HepG2 (cell line): Measurements from ENCODE around the gene TCEA3. TPM values are rescaled to one million over a fixed set of nuclear protein-coding genes. Genes with fewer than 3 reads are reported as not detected.

Experiments used
- AGO2 ChIP-seq: fragments of 200-400 bp; formaldehyde crosslinking; optimal IDR thresholded peaks from 2 replicates; pipeline ENCODE3; 2017; ENCODE audit warnings: mild to moderate bottlenecking, low read depth, low read length, moderate library complexity
- CBX1 ChIP-seq: IDR thresholded peaks from one replicate; pipeline ENCODE4 v1.6.1; 2016; ENCODE audit warnings: antibody characterized with exemption, low read depth
- CCAR2 ChIP-seq: fragments of 200-400 bp; formaldehyde crosslinking; optimal IDR thresholded peaks from 2 replicates; pipeline ENCODE3; 2018; ENCODE audit warnings: low read depth, mild to moderate bottlenecking, low read length, moderate library complexity
- CEBPZ ChIP-seq: IDR thresholded peaks from 2 replicates; pipeline ENCODE4 v1.6.1; 2012; ENCODE audit warnings: low read length, improper control_type of control experiment
- ETV6 ChIP-seq: sonication (generic); formaldehyde crosslinking; conservative IDR thresholded peaks from 2 replicates; pipeline ENCODE4 v1.4.0; 2020; ENCODE audit warnings: missing genetic modification reagents
- HCFC1 ChIP-seq: fragments of 150-350 bp; IDR thresholded peaks from 2 replicates; pipeline ENCODE4 v1.6.1; 2014; ENCODE audit warnings: low read depth, low read length
- HHEX ChIP-seq: IDR thresholded peaks from 2 replicates; pipeline ENCODE4 v1.6.1; 2016; ENCODE audit warnings: control low read depth
- MTERF4 ChIP-seq: sonication (generic); formaldehyde crosslinking; IDR thresholded peaks from 2 replicates; pipeline ENCODE4 v1.8.0; 2023; ENCODE audit warnings: mild to moderate bottlenecking, missing genetic modification reagents
- NFKBIZ ChIP-seq: IDR thresholded peaks from 2 replicates; pipeline ENCODE4 v1.6.1; 2018; ENCODE audit warnings: missing genetic modification reagents, missing compliant biosample characterization
- PHB2 ChIP-seq: fragments of 450-650 bp; IDR thresholded peaks from 2 replicates; pipeline ENCODE4 v1.6.1; 2018; ENCODE audit not compliant: partially characterized antibody
- RBM22 ChIP-seq: fragments of 200-400 bp; formaldehyde crosslinking; optimal IDR thresholded peaks from 2 replicates; pipeline ENCODE3; 2017; ENCODE audit warnings: mild to moderate bottlenecking, low read length, moderate library complexity
- SNAPC2 ChIP-seq: sonication (generic); formaldehyde crosslinking; IDR thresholded peaks from 2 replicates; pipeline ENCODE4 v1.8.1; 2022; ENCODE audit warnings: mild to moderate bottlenecking, missing genetic modification reagents
- SUZ12 ChIP-seq: fragments of 150-350 bp; IDR thresholded peaks from 2 replicates; pipeline ENCODE4 v1.6.1; 2014; ENCODE audit warnings: low read depth, low read length
- TERF1 ChIP-seq: sonication (generic); formaldehyde crosslinking; IDR thresholded peaks from 2 replicates; pipeline ENCODE4 v1.8.0; 2022; ENCODE audit warnings: mild to moderate bottlenecking, missing genetic modification reagents, moderate library complexity
- ZBTB14 ChIP-seq: sonication (generic); formaldehyde crosslinking; IDR thresholded peaks from 2 replicates; pipeline ENCODE4 v1.4.0; 2020; ENCODE audit warnings: missing genetic modification reagents
- ZBTB20 ChIP-seq: sonication (generic); formaldehyde crosslinking; IDR thresholded peaks from 2 replicates; pipeline ENCODE4 v1.8.1; 2023; ENCODE audit warnings: missing genetic modification reagents, low read depth, mild to moderate bottlenecking, borderline replicate concordance
- ZFP41 ChIP-seq: sonication (generic); formaldehyde crosslinking; IDR thresholded peaks from 2 replicates; pipeline ENCODE4 v1.4.0; 2020; ENCODE audit warnings: mild to moderate bottlenecking, missing genetic modification reagents, borderline replicate concordance
- ZNF33A ChIP-seq: sonication (generic); formaldehyde crosslinking; IDR thresholded peaks from 2 replicates; pipeline ENCODE4 v1.5.1; 2020; ENCODE audit warnings: missing genetic modification reagents, mild to moderate bottlenecking, moderate library complexity, borderline replicate concordance
- ZNF432 ChIP-seq: sonication (generic); formaldehyde crosslinking; IDR thresholded peaks from 2 replicates; pipeline ENCODE4 v1.5.0; 2020; ENCODE audit warnings: missing genetic modification reagents, mild to moderate bottlenecking, borderline replicate concordance
- ZNF773 ChIP-seq: sonication (generic); formaldehyde crosslinking; IDR thresholded peaks from 2 replicates; pipeline ENCODE4 v1.4.0; 2020; ENCODE audit warnings: missing genetic modification reagents, borderline replicate concordance
- polyA plus RNA-seq, 8 experiments: library from polyadenylated mRNA; depleted of rRNA in 3 of 8; stranded (reverse) in 7 of 8; unstranded in 1 of 8; fragments of >200 nt; fragmentation: Illumina TruSeq in 4 of 8; extraction: Trizol in 4 of 8; gene quantifications; 2 replicates each; pipeline versions ENCODE4 v1.2.1 to v1.2.3, GENCODE V29; 2011 to 2016; ENCODE audit warnings: low read depth in 4 of 8, missing spikeins in 1 of 8, mixed read lengths in 1 of 8; ENCODE audit not compliant: insufficient read depth in 1 of 8
- total RNA-seq, 5 experiments: library from RNA; depleted of rRNA; stranded (reverse); fragments of >200 nt; fragmentation: Illumina TruSeq; extraction: Trizol; gene quantifications; 2 replicates each; pipeline ENCODE4 v1.2.3, GENCODE V29; 2016; ENCODE audit warnings: low read depth in 1 of 5
- TF ChIP-seq, protein P1 (sequence below): sonication (generic); formaldehyde crosslinking; IDR thresholded peaks from 2 replicates; pipeline ENCODE4 v1.5.0; 2020; ENCODE audit warnings: mild to moderate bottlenecking, missing genetic modification reagents, moderate library complexity

The TCEA3 gene
- total and polyA plus RNA-seq, 2 of the 13 experiments (the other 11 are each of a cell fraction or from before 2014, with no cell fraction given) = 55.5 to 84.6 TPM

GRCh38 chr1:23424293-23425192 is at the start of gene TCEA3 (continued):
- TF ChIP-seq TERF1 = no peak
- TF ChIP-seq CBX1 = no peak
- TF ChIP-seq ZFP41 (CRISPR knock-in tag) = no peak
- no peak for TF ChIP-seq SUZ12
- no peak for TF ChIP-seq ZBTB20 (CRISPR knock-in tag)
- TF ChIP-seq PHB2 = no peak
- TF ChIP-seq HHEX = no peak
- TF ChIP-seq ZNF432 (CRISPR knock-in tag) = no peak
- no peak for TF ChIP-seq CCAR2
- TF ChIP-seq NFKBIZ (CRISPR knock-in tag) = no peak
- no peak for TF ChIP-seq ETV6 (CRISPR knock-in tag)
- peak; percentile 34; the same call in 1 of the 2 replicates for TF ChIP-seq ZBTB14 (CRISPR knock-in tag)
- TF ChIP-seq CEBPZ = no peak
- TF ChIP-seq ZNF773 = no peak
- TF ChIP-seq MTERF4 (CRISPR knock-in tag) = no peak
- no peak for TF ChIP-seq HCFC1
- no peak for TF ChIP-seq ZNF33A (CRISPR knock-in tag)
- TF ChIP-seq SNAPC2 (CRISPR knock-in tag) = 0 out of 2 replicates have a peak, but pooled peaks have one; percentile 34
- TF ChIP-seq AGO2 = peak; percentile 90
- TF ChIP-seq, protein P1, sequence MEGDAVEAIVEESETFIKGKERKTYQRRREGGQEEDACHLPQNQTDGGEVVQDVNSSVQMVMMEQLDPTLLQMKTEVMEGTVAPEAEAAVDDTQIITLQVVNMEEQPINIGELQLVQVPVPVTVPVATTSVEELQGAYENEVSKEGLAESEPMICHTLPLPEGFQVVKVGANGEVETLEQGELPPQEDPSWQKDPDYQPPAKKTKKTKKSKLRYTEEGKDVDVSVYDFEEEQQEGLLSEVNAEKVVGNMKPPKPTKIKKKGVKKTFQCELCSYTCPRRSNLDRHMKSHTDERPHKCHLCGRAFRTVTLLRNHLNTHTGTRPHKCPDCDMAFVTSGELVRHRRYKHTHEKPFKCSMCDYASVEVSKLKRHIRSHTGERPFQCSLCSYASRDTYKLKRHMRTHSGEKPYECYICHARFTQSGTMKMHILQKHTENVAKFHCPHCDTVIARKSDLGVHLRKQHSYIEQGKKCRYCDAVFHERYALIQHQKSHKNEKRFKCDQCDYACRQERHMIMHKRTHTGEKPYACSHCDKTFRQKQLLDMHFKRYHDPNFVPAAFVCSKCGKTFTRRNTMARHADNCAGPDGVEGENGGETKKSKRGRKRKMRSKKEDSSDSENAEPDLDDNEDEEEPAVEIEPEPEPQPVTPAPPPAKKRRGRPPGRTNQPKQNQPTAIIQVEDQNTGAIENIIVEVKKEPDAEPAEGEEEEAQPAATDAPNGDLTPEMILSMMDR (CRISPR knock-in tag) = peak; percentile 44
- peak; percentile 63 for TF ChIP-seq RBM22
